GM13976 (cell line): ENCODE data around the gene TENT5C.

Experiments used
- DNase-seq: peaks from one replicate; pipeline ENCODE4 v3.0.0; 2012; ENCODE audit warnings: low spot score
- CTCF ChIP-seq: IDR thresholded peaks from 2 replicates; pipeline ENCODE4 v1.5.1; 2012; ENCODE audit warnings: borderline replicate concordance, mild to moderate bottlenecking; ENCODE audit not compliant: insufficient read depth; ENCODE audit errors: extremely low read depth, missing control alignments, control extremely low read depth
- in situ Hi-C: fragments of 300-500 bp; cut with MboI; formaldehyde crosslinking; loops from one replicate; pipeline ENCODE4 v1.12.0; 2022; ENCODE audit warnings: low sequenced_read_pairs, mixed read lengths, inconsistent platforms; ENCODE audit not compliant: unreplicated experiment

Gene TENT5C

GRCh38 chr1:117664314-117664713 is 58.5 kb downstream of the TENT5C start:
- no peak for TF ChIP-seq CTCF
- DNase-seq: peak; percentile 86
- in situ Hi-C loops: no loop called here

- no peak for DNase-seq
- in situ Hi-C loops: no loop called here
- no peak for TF ChIP-seq CTCF
Observed at GRCh38 chr1:117665556-117666270, 59.9 kb downstream of the TENT5C start.

- TF ChIP-seq CTCF: no peak
- in situ Hi-C loops: no loop called here
- DNase-seq: no peak
Observed at GRCh38 chr1:117669572-117669971, 63.7 kb downstream of the TENT5C start.

GRCh38 chr1:117670976-117671780 is 65.3 kb downstream of the TENT5C start:
- in situ Hi-C loops: loop anchor here (10.0 kb wide), 1 partner anchor 136 kb away; no protein-coding TSS in a partner anchor
- no peak for TF ChIP-seq CTCF
- no peak for DNase-seq

GRCh38 chr1:117671781-117672501 is 66.1 kb downstream of the TENT5C start:
- in situ Hi-C loops: loop anchor here (10.0 kb wide), 1 partner anchor 137 kb away; no protein-coding TSS in a partner anchor
- peak; percentile 23 for TF ChIP-seq CTCF
- DNase-seq: no peak

GRCh38 chr1:117672756-117673155 is 66.9 kb downstream of the TENT5C start:
- TF ChIP-seq CTCF: no peak
- DNase-seq: no peak
- in situ Hi-C loops: loop anchor here (10.0 kb wide), 1 partner anchor 138 kb away; no protein-coding TSS in a partner anchor
